SK-N-SH treated with all-trans-retinoic acid at 6 μM for 48 hours (cell line): ENCODE measurements around the gene CST1.

Experiments
- ATAC-seq: fragments of 200-7000 bp; cut with Tn5 transposase; 3 replicates; pipeline ENCODE4 v1.9.1; 2020; ENCODE audit warnings: mild to moderate bottlenecking, moderate library complexity
- ARNTL ChIP-seq: fragments of 450-650 bp; formaldehyde crosslinking; IDR thresholded peaks from 2 replicates; pipeline ENCODE4 v1.5.0; 2020; ENCODE audit warnings: low read depth, mild to moderate bottlenecking, moderate library complexity, borderline replicate concordance
- BACH2 ChIP-seq: fragments of 250-450 bp; sonication (Bioruptor Pico); IDR thresholded peaks from 2 replicates; pipeline ENCODE4 v1.9.0; 2021; ENCODE audit warnings: mild to moderate bottlenecking, borderline replicate concordance
- ESRRG ChIP-seq: fragments of 250-450 bp; sonication (Bioruptor Pico); IDR thresholded peaks from 2 replicates; pipeline ENCODE4 v1.6.1; 2021; ENCODE audit warnings: mild to moderate bottlenecking
- GLIS3 ChIP-seq: fragments of 250-450 bp; sonication (Bioruptor Pico); IDR thresholded peaks from 2 replicates; pipeline ENCODE4 v1.5.0; 2020; ENCODE audit warnings: mild to moderate bottlenecking, moderate library complexity
- ISL1 ChIP-seq: fragments of 250-450 bp; sonication (Bioruptor Pico); IDR thresholded peaks from 2 replicates; pipeline ENCODE4 v2.1.2; 2022; ENCODE audit warnings: mild to moderate bottlenecking, moderate library complexity
- SNAI2 ChIP-seq: fragments of 250-450 bp; sonication (Bioruptor Pico); IDR thresholded peaks from 2 replicates; pipeline ENCODE4 v1.5.0; 2020; ENCODE audit warnings: mild to moderate bottlenecking, moderate library complexity
- TCF4 ChIP-seq: fragments of 250-450 bp; sonication (Bioruptor Pico); IDR thresholded peaks from 2 replicates; pipeline ENCODE4 v1.8.0; 2021; ENCODE audit warnings: mild to moderate bottlenecking, moderate library complexity, borderline replicate concordance
- TOX ChIP-seq: fragments of 250-450 bp; sonication (Bioruptor Pico); IDR thresholded peaks from 2 replicates; pipeline ENCODE4 v1.8.0; 2021; ENCODE audit warnings: mild to moderate bottlenecking, moderate library complexity, borderline replicate concordance
- ZC3H10 ChIP-seq: fragments of 250-450 bp; sonication (Bioruptor Pico); IDR thresholded peaks from 2 replicates; pipeline ENCODE4 v1.5.1; 2021; ENCODE audit warnings: mild to moderate bottlenecking, moderate library complexity
- ZFP3 ChIP-seq: fragments of 250-450 bp; sonication (Bioruptor Pico); IDR thresholded peaks from 2 replicates; pipeline ENCODE4 v1.5.0; 2020; ENCODE audit warnings: mild to moderate bottlenecking, moderate library complexity
- ZFP30 ChIP-seq: fragments of 450-650 bp; formaldehyde crosslinking; IDR thresholded peaks from 2 replicates; pipeline ENCODE4 v1.5.0; 2022; ENCODE audit warnings: mild to moderate bottlenecking, moderate library complexity
- ZNF565 ChIP-seq: fragments of 450-650 bp; formaldehyde crosslinking; conservative IDR thresholded peaks from 2 replicates; pipeline ENCODE4 v1.5.0; 2020; ENCODE audit warnings: low read depth, mild to moderate bottlenecking, moderate library complexity
- ZNF70 ChIP-seq: fragments of 450-650 bp; formaldehyde crosslinking; IDR thresholded peaks from 2 replicates; pipeline ENCODE4 v1.5.0; 2020; ENCODE audit warnings: mild to moderate bottlenecking, moderate library complexity
- ZNF8 ChIP-seq: fragments of 450-650 bp; formaldehyde crosslinking; IDR thresholded peaks from 2 replicates; pipeline ENCODE4 v1.5.0; 2020; ENCODE audit warnings: mild to moderate bottlenecking, moderate library complexity
- TF ChIP-seq, protein P1 (sequence below): fragments of 250-450 bp; sonication (Bioruptor Pico); IDR thresholded peaks from 2 replicates; pipeline ENCODE4 v1.5.1; 2021; ENCODE audit warnings: mild to moderate bottlenecking, moderate library complexity
- TF ChIP-seq, protein P2 (sequence below): fragments of 250-450 bp; sonication (Bioruptor Pico); IDR thresholded peaks from 2 replicates; pipeline ENCODE4 v1.8.0; 2021; ENCODE audit warnings: low read depth, mild to moderate bottlenecking, moderate library complexity, borderline replicate concordance
- TF ChIP-seq, protein P3 (sequence below): fragments of 250-450 bp; sonication (Bioruptor Pico); IDR thresholded peaks from 2 replicates; pipeline ENCODE4 v1.5.1; 2020; ENCODE audit warnings: low read depth, mild to moderate bottlenecking, moderate library complexity
- TF ChIP-seq, protein P4 (sequence below): fragments of 250-450 bp; sonication (Bioruptor Pico); IDR thresholded peaks from 2 replicates; pipeline ENCODE4 v1.8.0; 2020; ENCODE audit warnings: mild to moderate bottlenecking, moderate library complexity, borderline replicate concordance

The CST1 gene

DNA sequence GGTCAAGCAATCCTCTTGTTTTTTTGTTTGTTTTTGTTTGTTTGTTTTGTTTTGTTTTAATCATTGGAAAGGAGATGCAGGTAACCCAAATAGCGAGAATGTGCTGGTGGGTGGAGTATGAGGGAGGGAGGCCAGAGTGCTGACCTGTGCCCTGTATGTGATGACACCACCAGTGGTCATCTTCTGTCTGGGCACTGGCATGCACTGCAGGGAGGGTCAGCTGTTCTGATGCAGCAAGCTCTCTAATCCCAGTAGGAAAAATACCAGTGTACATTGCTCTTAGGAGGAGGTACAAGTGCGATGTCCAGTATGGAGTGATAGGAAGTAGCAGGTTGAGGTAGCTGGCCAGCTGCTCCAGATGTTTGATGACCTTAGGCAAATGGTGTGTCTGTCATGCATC lies 2.9 kb upstream of the CST1 start:
- no peak for ATAC-seq
- TF ChIP-seq TOX (CRISPR knock-in tag) = no peak
- TF ChIP-seq BACH2 (CRISPR knock-in tag) = no peak
- TF ChIP-seq, protein P1, sequence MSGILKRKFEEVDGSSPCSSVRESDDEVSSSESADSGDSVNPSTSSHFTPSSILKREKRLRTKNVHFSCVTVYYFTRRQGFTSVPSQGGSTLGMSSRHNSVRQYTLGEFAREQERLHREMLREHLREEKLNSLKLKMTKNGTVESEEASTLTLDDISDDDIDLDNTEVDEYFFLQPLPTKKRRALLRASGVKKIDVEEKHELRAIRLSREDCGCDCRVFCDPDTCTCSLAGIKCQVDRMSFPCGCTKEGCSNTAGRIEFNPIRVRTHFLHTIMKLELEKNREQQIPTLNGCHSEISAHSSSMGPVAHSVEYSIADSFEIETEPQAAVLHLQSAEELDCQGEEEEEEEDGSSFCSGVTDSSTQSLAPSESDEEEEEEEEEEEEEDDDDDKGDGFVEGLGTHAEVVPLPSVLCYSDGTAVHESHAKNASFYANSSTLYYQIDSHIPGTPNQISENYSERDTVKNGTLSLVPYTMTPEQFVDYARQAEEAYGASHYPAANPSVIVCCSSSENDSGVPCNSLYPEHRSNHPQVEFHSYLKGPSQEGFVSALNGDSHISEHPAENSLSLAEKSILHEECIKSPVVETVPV = no peak
- TF ChIP-seq, all 23 proteins: peak for 0

DNA sequence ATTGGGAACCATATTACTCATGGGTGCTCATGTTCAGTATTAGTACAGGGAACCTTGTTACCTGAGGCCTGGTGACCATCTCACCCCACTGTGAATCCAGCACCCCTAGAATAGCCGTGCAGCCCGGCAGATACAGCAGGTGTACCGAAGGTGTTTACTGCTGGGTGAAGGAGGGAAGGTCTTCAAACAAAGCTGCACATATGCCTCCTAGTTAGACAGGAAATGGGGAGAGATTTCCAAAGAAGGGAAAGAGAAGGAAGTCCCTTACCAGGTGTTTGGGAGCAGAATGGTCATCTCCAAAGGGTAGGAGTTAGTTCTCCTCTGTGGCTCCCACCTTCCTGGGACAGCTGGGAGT lies 2.4 kb upstream of the CST1 start:
- no peak for ATAC-seq
- TF ChIP-seq ZNF70 (CRISPR knock-in tag) = no peak
- no peak for TF ChIP-seq ZFP30 (CRISPR knock-in tag)
- TF ChIP-seq, protein P1 = no peak
- no peak for TF ChIP-seq ARNTL (CRISPR knock-in tag)

DNA sequence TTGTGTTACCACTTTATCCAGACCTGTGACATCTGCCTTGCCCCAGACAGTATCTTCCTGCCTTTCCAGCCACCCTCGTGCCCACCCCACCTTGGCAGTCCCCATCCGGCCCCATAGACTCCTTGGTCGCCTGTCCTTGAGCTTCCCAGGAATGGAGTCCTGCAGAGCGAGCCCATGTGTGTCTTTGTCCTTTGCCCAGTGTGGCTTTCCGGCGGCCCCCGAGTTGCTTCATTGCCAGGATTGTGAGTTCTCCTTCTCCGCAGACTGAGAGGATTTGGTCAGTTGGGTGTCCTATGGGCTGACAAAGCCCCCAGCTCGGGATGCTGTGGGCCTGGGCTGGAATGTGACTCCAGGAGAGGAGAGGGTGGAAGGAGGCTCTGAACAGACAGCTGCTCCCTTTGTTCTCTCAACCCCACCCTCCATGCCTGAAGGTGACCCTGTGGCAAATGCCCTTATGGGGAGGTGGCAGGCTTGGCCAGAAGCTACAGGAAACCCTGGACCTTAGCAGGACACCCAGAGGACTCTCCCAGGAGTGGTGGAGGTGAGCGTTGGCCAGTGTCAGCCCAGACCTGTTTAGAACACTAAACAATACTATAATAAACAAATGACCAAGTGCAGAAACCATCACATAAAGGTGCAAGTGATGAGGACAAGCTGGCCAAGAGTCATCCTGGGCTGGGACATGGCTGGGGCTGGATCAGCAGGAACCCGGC lies 1.9 kb upstream of the CST1 start:
- TF ChIP-seq GLIS3 (no peak), ZNF8 (no peak), ESRRG (CRISPR knock-in tag) (no peak), ZFP3 (CRISPR knock-in tag) (no peak)
- TF ChIP-seq, protein P1 = no peak
- TF ChIP-seq, protein P2, sequence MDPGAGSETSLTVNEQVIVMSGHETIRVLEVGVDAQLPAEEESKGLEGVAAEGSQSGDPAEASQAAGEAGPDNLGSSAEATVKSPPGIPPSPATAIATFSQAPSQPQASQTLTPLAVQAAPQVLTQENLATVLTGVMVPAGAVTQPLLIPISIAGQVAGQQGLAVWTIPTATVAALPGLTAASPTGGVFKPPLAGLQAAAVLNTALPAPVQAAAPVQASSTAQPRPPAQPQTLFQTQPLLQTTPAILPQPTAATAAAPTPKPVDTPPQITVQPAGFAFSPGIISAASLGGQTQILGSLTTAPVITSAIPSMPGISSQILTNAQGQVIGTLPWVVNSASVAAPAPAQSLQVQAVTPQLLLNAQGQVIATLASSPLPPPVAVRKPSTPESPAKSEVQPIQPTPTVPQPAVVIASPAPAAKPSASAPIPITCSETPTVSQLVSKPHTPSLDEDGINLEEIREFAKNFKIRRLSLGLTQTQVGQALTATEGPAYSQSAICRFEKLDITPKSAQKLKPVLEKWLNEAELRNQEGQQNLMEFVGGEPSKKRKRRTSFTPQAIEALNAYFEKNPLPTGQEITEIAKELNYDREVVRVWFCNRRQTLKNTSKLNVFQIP (CRISPR knock-in tag) = no peak

DNA sequence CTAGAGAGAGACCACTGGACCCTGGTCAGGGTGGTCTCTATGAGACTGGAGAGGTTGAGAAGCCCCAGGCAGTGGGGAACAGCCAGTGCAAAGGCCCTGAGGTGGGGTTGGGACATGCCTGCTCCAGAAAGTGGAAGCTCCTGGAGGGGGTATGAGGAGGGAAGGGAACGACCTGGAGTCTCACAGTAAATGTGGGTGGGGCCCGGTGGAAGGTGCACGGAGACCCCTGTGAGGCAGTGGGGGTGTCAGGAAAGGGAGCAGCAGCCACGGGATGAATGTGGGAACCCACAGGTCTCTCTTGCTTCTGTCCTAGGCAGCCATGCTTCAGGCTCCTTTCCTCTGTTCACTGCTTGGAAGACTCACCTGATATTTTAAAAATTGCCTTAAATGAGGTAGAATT lies 1.3 kb upstream of the CST1 start:
- TF ChIP-seq ESRRG (CRISPR knock-in tag) = no peak
- no peak for TF ChIP-seq SNAI2
- TF ChIP-seq, protein P3, sequence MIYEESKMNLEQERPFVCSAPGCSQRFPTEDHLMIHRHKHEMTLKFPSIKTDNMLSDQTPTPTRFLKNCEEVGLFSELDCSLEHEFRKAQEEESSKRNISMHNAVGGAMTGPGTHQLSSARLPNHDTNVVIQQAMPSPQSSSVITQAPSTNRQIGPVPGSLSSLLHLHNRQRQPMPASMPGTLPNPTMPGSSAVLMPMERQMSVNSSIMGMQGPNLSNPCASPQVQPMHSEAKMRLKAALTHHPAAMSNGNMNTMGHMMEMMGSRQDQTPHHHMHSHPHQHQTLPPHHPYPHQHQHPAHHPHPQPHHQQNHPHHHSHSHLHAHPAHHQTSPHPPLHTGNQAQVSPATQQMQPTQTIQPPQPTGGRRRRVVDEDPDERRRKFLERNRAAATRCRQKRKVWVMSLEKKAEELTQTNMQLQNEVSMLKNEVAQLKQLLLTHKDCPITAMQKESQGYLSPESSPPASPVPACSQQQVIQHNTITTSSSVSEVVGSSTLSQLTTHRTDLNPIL (CRISPR knock-in tag) = no peak
- TF ChIP-seq ZNF8 = no peak
- TF ChIP-seq, protein P4, sequence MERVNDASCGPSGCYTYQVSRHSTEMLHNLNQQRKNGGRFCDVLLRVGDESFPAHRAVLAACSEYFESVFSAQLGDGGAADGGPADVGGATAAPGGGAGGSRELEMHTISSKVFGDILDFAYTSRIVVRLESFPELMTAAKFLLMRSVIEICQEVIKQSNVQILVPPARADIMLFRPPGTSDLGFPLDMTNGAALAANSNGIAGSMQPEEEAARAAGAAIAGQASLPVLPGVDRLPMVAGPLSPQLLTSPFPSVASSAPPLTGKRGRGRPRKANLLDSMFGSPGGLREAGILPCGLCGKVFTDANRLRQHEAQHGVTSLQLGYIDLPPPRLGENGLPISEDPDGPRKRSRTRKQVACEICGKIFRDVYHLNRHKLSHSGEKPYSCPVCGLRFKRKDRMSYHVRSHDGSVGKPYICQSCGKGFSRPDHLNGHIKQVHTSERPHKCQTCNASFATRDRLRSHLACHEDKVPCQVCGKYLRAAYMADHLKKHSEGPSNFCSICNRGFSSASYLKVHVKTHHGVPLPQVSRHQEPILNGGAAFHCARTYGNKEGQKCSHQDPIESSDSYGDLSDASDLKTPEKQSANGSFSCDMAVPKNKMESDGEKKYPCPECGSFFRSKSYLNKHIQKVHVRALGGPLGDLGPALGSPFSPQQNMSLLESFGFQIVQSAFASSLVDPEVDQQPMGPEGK (CRISPR knock-in tag) = no peak
- TF ChIP-seq ZNF565 (CRISPR knock-in tag) = no peak
- no peak for TF ChIP-seq ISL1 (CRISPR knock-in tag)
- TF ChIP-seq, protein P1 = no peak
- TF ChIP-seq GLIS3 = no peak
- no peak for TF ChIP-seq ZFP30 (CRISPR knock-in tag)
- no peak for TF ChIP-seq ZC3H10 (CRISPR knock-in tag)
- no peak for TF ChIP-seq BACH2 (CRISPR knock-in tag)
- TF ChIP-seq ZNF70 (CRISPR knock-in tag) = no peak
- TF ChIP-seq, protein P2 (CRISPR knock-in tag) = no peak
- no peak for TF ChIP-seq TCF4 (CRISPR knock-in tag)
- TF ChIP-seq, all 23 proteins: peak for 0
- ATAC-seq = no peak

More for the DNA sequence above, 1.9 kb upstream of the CST1 start:
- no peak for ATAC-seq
